Upper lobe of left lung (tissue), 6 donors: ENCODE results near the gene WDFY3. TPM values are rescaled to one million over a fixed set of nuclear protein-coding genes. Genes with fewer than 3 reads are reported as not detected.

Source experiments
- ATAC-seq, 2 donors: fragments of 200-7000 bp; cut with Tn5 transposase; one replicate each; pipeline ENCODE4 v1.9.1; 2022; ENCODE audit warnings: mild to moderate bottlenecking in 2 of 2, moderate library complexity in 2 of 2; ENCODE audit not compliant: low FRiP score in 2 of 2
- DNase-seq, 2 donors: peaks; one replicate each; pipeline ENCODE4 v3.0.0-alpha.2; 2019 to 2020
- H3K27ac ChIP-seq, 4 donors: fragments of 200-600 bp; sonication (generic); one replicate each; pipeline ENCODE4 v1.5.1; 2016 to 2019
- H3K27me3 ChIP-seq, 4 donors: fragments of 200-600 bp; sonication (generic); one replicate each; pipeline ENCODE4 v1.5.1; 2017 to 2019
- H3K36me3 ChIP-seq, 4 donors: fragments of 200-600 bp; sonication (generic); one replicate each; pipeline ENCODE4 v1.5.1; 2016 to 2019
- H3K4me1 ChIP-seq, 4 donors: fragments of 200-600 bp; sonication (generic); one replicate each; pipeline ENCODE4 v1.5.1; 2018 to 2019
- H3K4me3 ChIP-seq, 4 donors: fragments of 200-600 bp; sonication (generic); one replicate each; pipeline ENCODE4 v1.5.1; 2017 to 2019; ENCODE audit warnings: mild to moderate bottlenecking in 2 of 4, moderate library complexity in 1 of 4
- H3K9me3 ChIP-seq, 4 donors: fragments of 200-600 bp; sonication (generic); one replicate each; pipeline ENCODE4 v1.5.1; 2018 to 2019
- CTCF ChIP-seq, 6 experiments: fragments of 450-650 bp in 4 of 6; fragments of 200-600 bp in 2 of 6; sonication (generic) in 2 of 6; IDR thresholded peaks; one replicate each; pipeline ENCODE4 v1.5.1; 2016 to 2019; ENCODE audit warnings: antibody characterized with exemption in 6 of 6
- EP300 ChIP-seq, 4 donors: sonication (generic); formaldehyde crosslinking; IDR thresholded peaks; one replicate each; pipeline ENCODE4 v1.5.1; 2017; ENCODE audit warnings: antibody characterized with exemption in 4 of 4, control low read depth in 2 of 4
- POLR2A ChIP-seq, 4 donors: fragments of 450-650 bp; IDR thresholded peaks; one replicate each; pipeline ENCODE4 v1.5.1; 2016 to 2017; ENCODE audit warnings: antibody characterized with exemption in 4 of 4, mild to moderate bottlenecking in 2 of 4
- POLR2AphosphoS5 ChIP-seq, 2 donors: sonication (generic); formaldehyde crosslinking; IDR thresholded peaks; one replicate each; pipeline ENCODE4 v1.5.1; 2017; ENCODE audit warnings: antibody characterized with exemption in 2 of 2
- WGBS, 2 donors: methylation state at CpG; one replicate each; pipeline ENCODE4 v1.1.5; 2017 to 2018; 5-methylcytosine and 5-hydroxymethylcytosine counted together
- total RNA-seq, 6 donors: library from RNA; depleted of rRNA in 4 of 6; stranded (reverse); fragments of >200 nt in 4 of 6; gene quantifications; one replicate each; pipeline versions ENCODE4 v1.1.0 to v1.2.1, GENCODE V29; 2016 to 2021
- donor health status: DM: no; HTN: no; CAD: no; lungs with moderate emphysema.
- donor health status: DM: no; HTN: yes; CAD: no; lungs with severe emphysema.

Gene WDFY3
- total RNA-seq, 6 donors from 2014 or later, result 52.0 to 159 (median 103) TPM

- H3K27me3 ChIP-seq, result no peaks in the 10 kb centered on the region
- H3K27ac ChIP-seq, result no peak overlapping the region
- peak in 1 of 2 donors; percentile 64 for DNase-seq
- WGBS, 2 donors, result 88 to 96% methylated on average over 9 to 14 of the region's 14 CpGs
- H3K4me3 ChIP-seq, result no peak overlapping the region
- H3K36me3 ChIP-seq, result peaks cover 16 to 90% (median 37%) of the 10 kb centered on the region in 4 donors
- ATAC-seq, result peak in 1 of 2 donors; percentile 84
- H3K4me1 ChIP-seq, result peaks cover 13 to 36% (median 26%) of the 10 kb centered on the region in 4 donors
- H3K9me3 ChIP-seq, result no peaks in the 10 kb centered on the region
- no peak for TF ChIP-seq CTCF (IDR thresholded peaks at IDR 0.05)
- no peak for TF ChIP-seq POLR2A (IDR thresholded peaks at IDR 0.05)
- TF ChIP-seq EP300 (IDR thresholded peaks at IDR 0.05), result no peak
- TF ChIP-seq POLR2AphosphoS5 (IDR thresholded peaks at IDR 0.05), result no peak
Measured at GRCh38 chr4:84678976-84679744, 287.3 kb downstream of the WDFY3 start.

GRCh38 chr4:84677995-84678394, 288.5 kb downstream of the WDFY3 start:
- DNase-seq (no peak), ATAC-seq (peak in 1 of 2 donors; percentile 83)
- H3K9me3 ChIP-seq, result no peaks in the 10 kb centered on the region
- H3K36me3 ChIP-seq, result peaks cover 16 to 87% (median 33%) of the 10 kb centered on the region in 4 donors
- WGBS, 2 donors, result 96 to 98% methylated on average over 5 of the region's 5 CpGs
- TF ChIP-seq EP300 (IDR thresholded peaks at IDR 0.05) (no peak), POLR2A (IDR thresholded peaks at IDR 0.05) (no peak), POLR2AphosphoS5 (IDR thresholded peaks at IDR 0.05) (no peak), CTCF (IDR thresholded peaks at IDR 0.05) (no peak)
- no peak overlapping the region for H3K4me3 ChIP-seq
- H3K27me3 ChIP-seq, result no peaks in the 10 kb centered on the region
- H3K27ac ChIP-seq, result no peak overlapping the region
- peaks cover 10 to 30% (median 22%) of the 10 kb centered on the region in 4 donors for H3K4me1 ChIP-seq

- no peak overlapping the region for H3K4me3 ChIP-seq
- TF ChIP-seq POLR2A (IDR thresholded peaks at IDR 0.05), result no peak
- TF ChIP-seq CTCF (IDR thresholded peaks at IDR 0.05), result no peak
- no peak for TF ChIP-seq EP300 (IDR thresholded peaks at IDR 0.05)
- no peak for TF ChIP-seq POLR2AphosphoS5 (IDR thresholded peaks at IDR 0.05)
- WGBS, 2 donors, result 78 to 83% methylated on average over 9 of the region's 9 CpGs
- DNase-seq (no peak), ATAC-seq (no peak)
- H3K4me1 ChIP-seq, result peaks cover 5 to 21% (median 13%) of the 10 kb centered on the region in 4 donors
- peaks cover 16 to 89% (median 37%) of the 10 kb centered on the region in 4 donors for H3K36me3 ChIP-seq
- no peak overlapping the region for H3K27ac ChIP-seq
- no peaks in the 10 kb centered on the region for H3K27me3 ChIP-seq
- H3K9me3 ChIP-seq, result no peaks in the 10 kb centered on the region
Measured at GRCh38 chr4:84677093-84677492, 289.4 kb downstream of the WDFY3 start.

GRCh38 chr4:84673475-84674240, 292.8 kb downstream of the WDFY3 start:
- WGBS, 2 donors, result 50 to 77% methylated on average over 1 of the region's 1 CpG
- H3K9me3 ChIP-seq, result no peaks in the 10 kb centered on the region
- TF ChIP-seq POLR2A (IDR thresholded peaks at IDR 0.05), result no peak
- H3K27ac ChIP-seq, result no peak overlapping the region
- peaks cover 0 to 6% (median 3%) of the 10 kb centered on the region in 4 donors for H3K4me1 ChIP-seq
- no peaks in the 10 kb centered on the region for H3K27me3 ChIP-seq
- ATAC-seq (peak in 1 of 2 donors; percentile 47), DNase-seq (no peak)
- H3K36me3 ChIP-seq, result peaks cover 12 to 94% (median 34%) of the 10 kb centered on the region in 4 donors
- H3K4me3 ChIP-seq, result no peak overlapping the region

GRCh38 chr4:84672177-84672576, 294.3 kb downstream of the WDFY3 start:
- ATAC-seq, result no peak
- H3K27me3 ChIP-seq, result no peaks in the 10 kb centered on the region
- H3K9me3 ChIP-seq, result no peaks in the 10 kb centered on the region
- H3K27ac ChIP-seq, result no peak overlapping the region
- no peak overlapping the region for H3K4me3 ChIP-seq
- DNase-seq, result no peak
- TF ChIP-seq POLR2A (IDR thresholded peaks at IDR 0.05) (no peak), POLR2AphosphoS5 (IDR thresholded peaks at IDR 0.05) (no peak), EP300 (IDR thresholded peaks at IDR 0.05) (no peak), CTCF (IDR thresholded peaks at IDR 0.05) (no peak)
- H3K4me1 ChIP-seq, result peaks cover 0 to 6% (median 3%) of the 10 kb centered on the region in 4 donors
- peaks cover 7 to 88% (median 23%) of the 10 kb centered on the region in 4 donors for H3K36me3 ChIP-seq
